Ovary (tissue), 9 donors: Measurements from ENCODE around the gene PTPRG. TPM values are rescaled to one million over a fixed set of nuclear protein-coding genes. Genes with fewer than 3 reads are reported as not detected.

Source experiments
- DNase-seq, 5 donors: peaks; one replicate each; pipeline ENCODE4 v3.0.0-alpha.2; 2019 to 2020
- H3K27ac ChIP-seq, 2 donors: fragments of 200-600 bp; one replicate each; pipeline versions ENCODE4 v1.5.1 to v1.8.0; 2019 to 2022
- H3K27me3 ChIP-seq: fragments of 200-600 bp; one replicate; pipeline ENCODE4 v1.8.0; 2022
- H3K36me3 ChIP-seq: fragments of 200-600 bp; sonication (generic); one replicate; pipeline ENCODE4 v1.5.1; 2019
- H3K4me1 ChIP-seq: one replicate; pipeline ENCODE4 v1.8.1; 2013; ENCODE audit warnings: mild to moderate bottlenecking, moderate library complexity; ENCODE audit not compliant: insufficient read depth
- H3K4me3 ChIP-seq: fragments of 200-600 bp; sonication (generic); one replicate; pipeline ENCODE4 v1.5.1; 2017
- H3K9me3 ChIP-seq, 2 donors: fragments of 200-600 bp in 1 of 2; sonication (generic) in 1 of 2; one replicate each; pipeline versions ENCODE4 v1.5.1 to v1.8.1; 2013 to 2019; ENCODE audit warnings: mild to moderate bottlenecking in 1 of 2, moderate library complexity in 1 of 2
- CTCF ChIP-seq, 3 donors: fragments of 450-650 bp in 2 of 3; fragments of 200-600 bp in 1 of 3; IDR thresholded peaks; one replicate each; pipeline versions ENCODE4 v1.5.1 to v1.8.0; 2016 to 2022; ENCODE audit warnings: antibody characterized with exemption in 3 of 3, mild to moderate bottlenecking in 1 of 3
- EP300 ChIP-seq: sonication (generic); formaldehyde crosslinking; IDR thresholded peaks from one replicate; pipeline ENCODE4 v1.6.1; 2017; ENCODE audit warnings: antibody characterized with exemption
- POLR2A ChIP-seq: fragments of 450-650 bp; IDR thresholded peaks from one replicate; pipeline ENCODE4 v1.6.1; 2017; ENCODE audit warnings: antibody characterized with exemption, mild to moderate bottlenecking, moderate library complexity
- WGBS, 3 donors: extraction: QIAGEN DNeasy Blood & Tissue Kit in 1 of 3; methylation state at CpG; one replicate each; pipeline versions ENCODE4 v1.1.5 to v1.1.7; 2013 to 2017; 5-methylcytosine and 5-hydroxymethylcytosine counted together
- intact Hi-C, 4 donors: fragments of 100-400 bp; cut with DNase I; formaldehyde crosslinking; loops; one replicate each; pipeline versions ENCODE4 v1.11.0 to v1.15.1; 2022 to 2023
- polyA plus RNA-seq, 2 donors: library from polyadenylated mRNA; stranded (reverse); fragments of 200-250 nt in 1 of 2; fragments of 350-450 nt in 1 of 2; fragmentation: Illumina TruSeq in 1 of 2; extraction: RNeasy Lipid Tissue Mini Kit (QIAGEN cat#74804) in 1 of 2; gene quantifications; one replicate each; pipeline ENCODE4 v1.2.3, GENCODE V29; 2013 to 2014
- total RNA-seq, 7 donors: library from RNA; depleted of rRNA in 2 of 7; stranded (reverse); fragments of >200 nt in 2 of 7; fragmentation: NEBNext Ultra II Directional in 3 of 7; extraction: Animal tissue kit (Norgen Biotek cat#: 25700) in 3 of 7; gene quantifications; one replicate each; pipeline versions ENCODE4 v1.1.0 to v1.2.4, GENCODE V29; 2016 to 2023
- donor health status: DM: no; HTN: no; CAD: no; lungs with moderate emphysema.
- donor health status: DM: no; HTN: no; CAD: no.
- donor health status: Bipolar disorder and iron deficiency.
- donor health status: DM: yes; HTN: yes; CAD: no.
- donor health status: DM: no; HTN: no; CAD: no.
- donor health status: DM: yes; HTN: yes; CAD: no.

PTPRG gene
- total and polyA plus RNA-seq, 9 donors = 18.2 to 87.9 (median 47.7) TPM

GRCh38 chr3:62068337-62068736 lies 507.0 kb downstream of the PTPRG start:
- no peaks in the 10 kb centered on the region for H3K9me3 ChIP-seq
- no peak overlapping the region for H3K4me3 ChIP-seq
- no peaks in the 10 kb centered on the region for H3K27me3 ChIP-seq
- H3K4me1 ChIP-seq = peaks cover 6% of the 10 kb centered on the region
- intact Hi-C loops = no loop called here
- TF ChIP-seq EP300 (no peak), POLR2A (no peak), CTCF (IDR thresholded peaks at IDR 0.05) (no peak)
- H3K36me3 ChIP-seq = no peaks in the 10 kb centered on the region
- DNase-seq = no peak
- no peak overlapping the region for H3K27ac ChIP-seq
- WGBS, 3 donors = 67 to 88% (median 76%) methylated on average over 2 of the region's 2 CpGs

GRCh38 chr3:62070891-62071290 lies 509.5 kb downstream of the PTPRG start:
- WGBS, 3 donors = 19 to 44% (median 26%) methylated on average over 7 of the region's 7 CpGs
- intact Hi-C loops = no loop called here
- no peak for TF ChIP-seq POLR2A
- TF ChIP-seq EP300 = no peak
- no peak for TF ChIP-seq CTCF (IDR thresholded peaks at IDR 0.05)

GRCh38 chr3:62073038-62073437 lies 511.7 kb downstream of the PTPRG start:
- H3K4me1 ChIP-seq = peaks cover 6% of the 10 kb centered on the region
- no peaks in the 10 kb centered on the region for H3K9me3 ChIP-seq

More at GRCh38 chr3:62070891-62071290, 509.5 kb downstream of the PTPRG start:
- Histone ChIP-seq H3K36me3 (no peaks in the 10 kb centered on the region), H3K9me3 (no peaks in the 10 kb centered on the region), H3K27me3 (no peaks in the 10 kb centered on the region), H3K27ac (no peak overlapping the region), H3K4me1 (peaks cover 6% of the 10 kb centered on the region), H3K4me3 (no peak overlapping the region)
- no peak for DNase-seq

GRCh38 chr3:62084558-62084957 lies 523.2 kb downstream of the PTPRG start:
- no peak for TF ChIP-seq EP300
- TF ChIP-seq POLR2A = no peak
- TF ChIP-seq CTCF (IDR thresholded peaks at IDR 0.05) = no peak

More at GRCh38 chr3:62073038-62073437, 511.7 kb downstream of the PTPRG start:
- 93 to 100% (median 100%) methylated on average over 1 of the region's 1 CpG for WGBS, 3 donors
- Histone ChIP-seq H3K36me3 (no peaks in the 10 kb centered on the region), H3K27ac (no peak overlapping the region), H3K4me3 (no peak overlapping the region), H3K27me3 (no peaks in the 10 kb centered on the region)
- no peak for TF ChIP-seq POLR2A
- no peak for TF ChIP-seq CTCF (IDR thresholded peaks at IDR 0.05)
- TF ChIP-seq EP300 = no peak
- intact Hi-C loops = no loop called here
- no peak for DNase-seq

More at GRCh38 chr3:62084558-62084957, 523.2 kb downstream of the PTPRG start:
- H3K27ac ChIP-seq = no peak overlapping the region
- no peaks in the 10 kb centered on the region for H3K4me1 ChIP-seq
- intact Hi-C loops = no loop called here
- H3K4me3 ChIP-seq = no peak overlapping the region
- no peaks in the 10 kb centered on the region for H3K27me3 ChIP-seq
- DNase-seq = no peak
- H3K9me3 ChIP-seq = no peaks in the 10 kb centered on the region
- 71 to 80% (median 73%) methylated on average over 2 of the region's 2 CpGs for WGBS, 3 donors
- no peaks in the 10 kb centered on the region for H3K36me3 ChIP-seq
